ENCODE measurements around the gene VN1R2.
"Not testable (repeated sequence)": the region's sequence is repeated elsewhere in the genome, so short reads cannot be mapped to it uniquely, and the experiment has no call there.

DNA sequence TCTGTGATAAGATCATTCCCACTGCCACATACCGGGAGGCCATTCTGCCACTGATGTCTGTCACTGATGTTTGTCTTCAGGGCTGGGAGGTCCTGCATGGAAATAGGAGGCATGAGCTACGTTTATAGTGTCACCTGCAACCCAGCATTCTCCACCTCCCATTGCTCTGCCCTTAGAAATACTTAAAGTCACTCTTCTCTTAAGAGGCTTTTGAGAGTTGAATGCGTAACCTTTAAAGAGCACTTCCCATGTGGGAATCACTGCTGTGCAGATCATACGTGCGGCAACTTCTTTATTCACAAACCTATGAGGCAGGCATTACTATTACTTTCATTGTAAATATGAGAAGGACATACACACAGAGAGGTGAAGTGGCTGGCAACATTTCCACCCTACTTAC lies 9.5 kb downstream of the VN1R2 start, which contains the start of gene VN1R4:
- not testable (repeated sequence) for TF ChIP-seq EZH2 (IDR thresholded peaks at IDR 0.05; ENCODE audit: low read depth, unreplicated experiment); REST (IDR thresholded peaks at IDR 0.05; ENCODE audit: unreplicated experiment); JUNB (IDR thresholded peaks at IDR 0.05; ENCODE audit: unreplicated experiment); POLR2AphosphoS5 (IDR thresholded peaks at IDR 0.05; ENCODE audit: low read depth)
- TF ChIP-seq, protein P1, sequence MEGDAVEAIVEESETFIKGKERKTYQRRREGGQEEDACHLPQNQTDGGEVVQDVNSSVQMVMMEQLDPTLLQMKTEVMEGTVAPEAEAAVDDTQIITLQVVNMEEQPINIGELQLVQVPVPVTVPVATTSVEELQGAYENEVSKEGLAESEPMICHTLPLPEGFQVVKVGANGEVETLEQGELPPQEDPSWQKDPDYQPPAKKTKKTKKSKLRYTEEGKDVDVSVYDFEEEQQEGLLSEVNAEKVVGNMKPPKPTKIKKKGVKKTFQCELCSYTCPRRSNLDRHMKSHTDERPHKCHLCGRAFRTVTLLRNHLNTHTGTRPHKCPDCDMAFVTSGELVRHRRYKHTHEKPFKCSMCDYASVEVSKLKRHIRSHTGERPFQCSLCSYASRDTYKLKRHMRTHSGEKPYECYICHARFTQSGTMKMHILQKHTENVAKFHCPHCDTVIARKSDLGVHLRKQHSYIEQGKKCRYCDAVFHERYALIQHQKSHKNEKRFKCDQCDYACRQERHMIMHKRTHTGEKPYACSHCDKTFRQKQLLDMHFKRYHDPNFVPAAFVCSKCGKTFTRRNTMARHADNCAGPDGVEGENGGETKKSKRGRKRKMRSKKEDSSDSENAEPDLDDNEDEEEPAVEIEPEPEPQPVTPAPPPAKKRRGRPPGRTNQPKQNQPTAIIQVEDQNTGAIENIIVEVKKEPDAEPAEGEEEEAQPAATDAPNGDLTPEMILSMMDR (conservative IDR thresholded peaks at IDR 0.05; ENCODE audit: low read depth in 2 of 2): not testable (repeated sequence)
